ENCODE measurements around the gene ANKS1B.

The ANKS1B gene

DNA sequence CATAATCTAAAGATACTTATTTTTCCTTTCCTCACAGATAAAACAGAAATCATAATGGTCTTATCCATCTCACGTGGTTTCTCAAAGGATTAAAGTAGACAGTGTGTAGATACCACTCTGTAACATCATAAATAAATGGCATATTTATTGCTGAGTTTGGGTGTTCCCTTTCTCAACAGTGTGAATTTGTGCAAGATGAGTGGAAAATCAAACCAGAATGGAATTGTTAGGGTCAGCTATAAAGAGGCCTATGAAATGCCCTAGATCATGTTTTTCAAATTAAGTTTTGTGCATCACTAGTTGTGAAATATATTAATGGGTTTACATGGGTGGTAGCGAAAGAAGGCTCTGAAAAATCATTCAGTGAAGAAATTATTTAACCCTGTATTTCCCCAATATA is 553.5 kb downstream of the ANKS1B start:
- Histone ChIP-seq H3K4me3 (ENCODE audit: low read length in 2 of 2) (no peak overlapping the region), H3K27ac (ENCODE audit: low read length) (no peak overlapping the region), H3K27me3 (ENCODE audit: control insufficient read depth in 1 of 2, insufficient read depth in 2 of 2, low read length in 2 of 2) (no peaks in the 10 kb centered on the region), H3K9me3 (ENCODE audit: control insufficient read depth in 2 of 2, low read length in 2 of 2) (no peaks in the 10 kb centered on the region), H3K36me3 (ENCODE audit: control insufficient read depth in 2 of 2, insufficient read depth in 2 of 2, low read length in 2 of 2) (no peaks in the 10 kb centered on the region), H3K9ac (ENCODE audit: low read length in 2 of 2) (no peak overlapping the region), H3K4me1 (ENCODE audit: control insufficient read depth, insufficient read depth, low read length) (no peaks in the 10 kb centered on the region)

DNA sequence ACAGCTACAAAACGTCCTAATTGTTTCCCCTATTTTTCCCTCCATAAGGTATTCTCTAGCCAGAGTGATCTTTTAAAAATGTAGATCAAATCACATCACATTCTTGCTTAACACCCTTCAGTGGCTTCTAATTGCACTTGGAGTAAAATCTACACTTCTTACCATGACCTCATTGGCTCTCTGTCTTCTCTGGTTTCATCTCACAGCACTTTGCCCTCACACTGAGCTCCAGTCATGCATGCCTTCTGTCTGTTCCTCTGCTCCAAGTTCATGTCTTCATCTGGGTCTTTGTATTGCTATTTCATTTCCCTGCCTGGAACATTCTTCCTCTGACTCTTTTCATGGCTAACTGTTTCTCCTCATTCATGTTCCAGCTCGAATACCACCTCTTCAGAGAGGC is 557.6 kb downstream of the ANKS1B start:
- H3K4me1 ChIP-seq (ENCODE audit: control insufficient read depth, insufficient read depth, low read length) = no peaks in the 10 kb centered on the region
- no peak overlapping the region for H3K9ac ChIP-seq (ENCODE audit: low read length in 2 of 2)
- H3K9me3 ChIP-seq (ENCODE audit: control insufficient read depth in 2 of 2, low read length in 2 of 2) = no peaks in the 10 kb centered on the region
- no peak overlapping the region for H3K27ac ChIP-seq (ENCODE audit: low read length)
- H3K4me3 ChIP-seq (ENCODE audit: low read length in 2 of 2) = no peak overlapping the region
- H3K36me3 ChIP-seq (ENCODE audit: control insufficient read depth in 2 of 2, insufficient read depth in 2 of 2, low read length in 2 of 2) = no peaks in the 10 kb centered on the region
- no peaks in the 10 kb centered on the region for H3K27me3 ChIP-seq (ENCODE audit: control insufficient read depth in 1 of 2, insufficient read depth in 2 of 2, low read length in 2 of 2)

DNA sequence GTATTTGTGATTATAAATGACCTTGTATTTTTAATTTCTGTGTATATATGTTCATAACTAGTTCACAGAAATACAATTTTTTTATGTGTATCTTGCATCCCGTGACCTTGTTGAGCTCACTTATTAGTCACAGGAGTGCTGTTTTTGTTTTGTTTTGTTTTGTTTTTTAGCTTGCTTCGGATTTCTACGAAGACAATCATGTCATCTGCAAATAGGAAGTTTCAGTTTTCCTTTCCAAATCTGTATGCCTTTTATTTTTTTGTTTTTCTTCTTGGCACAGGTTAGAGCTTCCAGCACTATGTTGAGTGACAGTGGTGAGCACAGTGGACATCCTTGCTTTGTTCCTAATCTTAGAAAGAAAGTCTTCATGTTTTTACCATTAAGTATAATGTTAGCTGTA is 566.4 kb downstream of the ANKS1B start:
- no peaks in the 10 kb centered on the region for H3K36me3 ChIP-seq (ENCODE audit: control insufficient read depth in 2 of 2, insufficient read depth in 2 of 2, low read length in 2 of 2)
- no peaks in the 10 kb centered on the region for H3K27me3 ChIP-seq (ENCODE audit: control insufficient read depth in 1 of 2, insufficient read depth in 2 of 2, low read length in 2 of 2)
- no peak overlapping the region for H3K9ac ChIP-seq (ENCODE audit: low read length in 2 of 2)
- no peaks in the 10 kb centered on the region for H3K4me1 ChIP-seq (ENCODE audit: control insufficient read depth, insufficient read depth, low read length)
- H3K4me3 ChIP-seq (ENCODE audit: low read length in 2 of 2) = no peak overlapping the region
- peaks cover 0 to 3% of the 10 kb centered on the region in 2 donors for H3K9me3 ChIP-seq (ENCODE audit: control insufficient read depth in 2 of 2, low read length in 2 of 2)
- no peak overlapping the region for H3K27ac ChIP-seq (ENCODE audit: low read length)

DNA sequence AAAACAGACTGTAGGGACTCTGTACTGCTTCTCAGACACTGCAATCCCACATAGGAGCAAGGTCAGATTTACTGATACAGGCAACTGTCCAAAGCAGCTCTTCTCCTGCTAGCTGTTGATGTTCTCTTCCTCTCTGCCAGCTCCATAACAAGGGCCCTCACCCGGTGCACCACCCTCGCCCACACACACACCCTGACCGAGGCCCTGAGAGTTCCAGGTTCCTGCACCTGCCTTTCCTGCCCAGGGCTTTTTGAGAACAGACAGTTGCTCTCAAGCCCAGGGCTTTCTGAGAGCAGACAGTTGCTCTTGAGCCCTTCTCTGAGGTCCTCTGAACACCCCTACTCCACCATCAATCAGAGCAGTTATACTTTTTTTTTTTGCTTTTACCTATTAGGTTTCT is 571.0 kb downstream of the ANKS1B start:
- H3K4me3 ChIP-seq (ENCODE audit: low read length in 2 of 2) = no peak overlapping the region
- H3K27me3 ChIP-seq (ENCODE audit: control insufficient read depth in 1 of 2, insufficient read depth in 2 of 2, low read length in 2 of 2) = no peaks in the 10 kb centered on the region
- H3K27ac ChIP-seq (ENCODE audit: low read length) = no peak overlapping the region
- H3K4me1 ChIP-seq (ENCODE audit: control insufficient read depth, insufficient read depth, low read length) = no peaks in the 10 kb centered on the region
- H3K36me3 ChIP-seq (ENCODE audit: control insufficient read depth in 2 of 2, insufficient read depth in 2 of 2, low read length in 2 of 2) = no peaks in the 10 kb centered on the region
- H3K9ac ChIP-seq (ENCODE audit: low read length in 2 of 2) = no peak overlapping the region
- peaks cover 0 to 3% of the 10 kb centered on the region in 2 donors for H3K9me3 ChIP-seq (ENCODE audit: control insufficient read depth in 2 of 2, low read length in 2 of 2)

DNA sequence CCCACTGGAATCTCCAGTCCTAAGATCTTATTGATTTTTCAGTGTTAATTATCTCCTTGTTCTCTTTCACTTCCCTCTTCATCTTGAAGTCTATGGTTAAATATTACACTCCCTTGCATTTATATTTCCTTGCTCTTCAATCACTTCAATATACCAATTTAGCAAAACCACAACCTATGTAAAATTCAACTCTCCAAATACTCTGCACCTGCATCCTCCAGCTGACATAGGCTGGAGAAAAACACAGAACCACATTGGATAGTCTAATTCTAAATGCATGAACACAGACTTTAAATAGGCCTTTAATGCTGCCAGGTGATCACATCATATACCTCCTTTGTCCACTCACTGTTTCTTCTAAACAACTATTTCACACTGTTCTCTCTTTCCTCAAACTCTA is 591.0 kb downstream of the ANKS1B start:
- no peak overlapping the region for H3K9ac ChIP-seq (ENCODE audit: low read length in 2 of 2)
- H3K4me3 ChIP-seq (ENCODE audit: low read length in 2 of 2) = no peak overlapping the region
- no peaks in the 10 kb centered on the region for H3K36me3 ChIP-seq (ENCODE audit: control insufficient read depth in 2 of 2, insufficient read depth in 2 of 2, low read length in 2 of 2)
- no peaks in the 10 kb centered on the region for H3K27me3 ChIP-seq (ENCODE audit: control insufficient read depth in 1 of 2, insufficient read depth in 2 of 2, low read length in 2 of 2)
- no peaks in the 10 kb centered on the region for H3K4me1 ChIP-seq (ENCODE audit: control insufficient read depth, insufficient read depth, low read length)
- H3K27ac ChIP-seq (ENCODE audit: low read length) = no peak overlapping the region
- no peaks in the 10 kb centered on the region for H3K9me3 ChIP-seq (ENCODE audit: control insufficient read depth in 2 of 2, low read length in 2 of 2)

DNA sequence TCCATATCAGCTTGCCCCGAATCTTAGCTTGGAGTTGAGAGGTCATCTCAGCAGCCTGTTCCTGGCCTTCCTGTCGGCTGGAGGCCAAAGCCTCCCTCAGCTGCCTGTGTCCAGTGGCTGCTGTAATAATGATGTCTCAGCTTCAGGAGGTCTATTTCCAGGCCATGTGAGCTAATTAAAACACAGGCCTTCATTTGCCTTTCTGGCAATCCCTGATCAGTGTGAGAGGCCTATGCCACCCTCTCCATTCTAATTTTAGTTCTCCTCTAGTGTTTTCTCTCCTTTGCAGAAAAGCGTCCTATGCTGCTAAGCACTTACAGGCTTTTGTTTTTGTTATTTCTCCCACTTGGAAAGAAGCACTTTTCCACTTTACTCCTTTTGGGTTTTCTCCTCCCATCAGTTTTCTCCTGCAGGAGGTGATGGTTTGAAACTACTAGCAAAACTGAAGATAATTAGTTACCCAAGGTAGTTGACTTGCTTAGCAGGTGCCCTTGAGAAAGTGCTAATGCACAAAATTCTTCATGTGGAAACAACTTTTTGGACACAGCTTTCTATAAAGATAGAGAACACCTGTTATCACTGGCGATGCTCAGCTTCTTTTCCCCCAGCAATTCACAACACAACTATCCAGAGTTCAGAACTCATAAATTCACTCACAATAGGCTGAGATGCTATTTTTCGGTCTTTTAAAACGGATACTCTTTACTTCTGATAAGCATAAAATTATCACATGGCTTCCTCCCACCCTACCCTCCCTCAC is 592.5 kb downstream of the ANKS1B start:
- Histone ChIP-seq H3K27me3 (ENCODE audit: control insufficient read depth in 1 of 2, insufficient read depth in 2 of 2, low read length in 2 of 2) (no peaks in the 10 kb centered on the region), H3K4me1 (ENCODE audit: control insufficient read depth, insufficient read depth, low read length) (no peaks in the 10 kb centered on the region), H3K27ac (ENCODE audit: low read length) (no peak overlapping the region), H3K9me3 (ENCODE audit: control insufficient read depth in 2 of 2, low read length in 2 of 2) (no peaks in the 10 kb centered on the region), H3K4me3 (ENCODE audit: low read length in 2 of 2) (no peak overlapping the region), H3K36me3 (ENCODE audit: control insufficient read depth in 2 of 2, insufficient read depth in 2 of 2, low read length in 2 of 2) (no peaks in the 10 kb centered on the region), H3K9ac (ENCODE audit: low read length in 2 of 2) (no peak overlapping the region)

DNA sequence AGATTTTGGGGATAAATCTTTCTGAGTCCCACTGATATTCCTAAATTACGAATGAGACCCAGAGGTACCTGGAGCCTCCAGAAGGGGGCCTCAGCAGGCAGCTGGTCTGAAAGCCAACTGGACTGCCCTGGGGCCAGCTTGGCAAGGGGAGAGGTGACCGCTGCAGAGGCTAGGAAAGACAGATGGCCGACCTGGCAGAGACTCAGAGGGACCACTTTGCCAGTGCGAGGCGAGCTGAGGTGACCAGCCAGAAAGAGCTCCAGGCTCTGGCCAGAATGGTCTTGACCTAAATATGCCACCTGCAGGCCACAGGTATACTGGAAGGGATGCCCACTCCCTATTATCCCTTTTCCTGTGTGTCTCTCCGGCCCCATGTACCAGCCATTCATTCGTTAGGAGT is 594.0 kb downstream of the ANKS1B start:
- Histone ChIP-seq H3K9ac (ENCODE audit: low read length in 2 of 2) (no peak overlapping the region), H3K9me3 (ENCODE audit: control insufficient read depth in 2 of 2, low read length in 2 of 2) (no peaks in the 10 kb centered on the region), H3K4me3 (ENCODE audit: low read length in 2 of 2) (no peak overlapping the region), H3K27me3 (ENCODE audit: control insufficient read depth in 1 of 2, insufficient read depth in 2 of 2, low read length in 2 of 2) (no peaks in the 10 kb centered on the region), H3K27ac (ENCODE audit: low read length) (no peak overlapping the region), H3K36me3 (ENCODE audit: control insufficient read depth in 2 of 2, insufficient read depth in 2 of 2, low read length in 2 of 2) (no peaks in the 10 kb centered on the region), H3K4me1 (ENCODE audit: control insufficient read depth, insufficient read depth, low read length) (no peaks in the 10 kb centered on the region)

DNA sequence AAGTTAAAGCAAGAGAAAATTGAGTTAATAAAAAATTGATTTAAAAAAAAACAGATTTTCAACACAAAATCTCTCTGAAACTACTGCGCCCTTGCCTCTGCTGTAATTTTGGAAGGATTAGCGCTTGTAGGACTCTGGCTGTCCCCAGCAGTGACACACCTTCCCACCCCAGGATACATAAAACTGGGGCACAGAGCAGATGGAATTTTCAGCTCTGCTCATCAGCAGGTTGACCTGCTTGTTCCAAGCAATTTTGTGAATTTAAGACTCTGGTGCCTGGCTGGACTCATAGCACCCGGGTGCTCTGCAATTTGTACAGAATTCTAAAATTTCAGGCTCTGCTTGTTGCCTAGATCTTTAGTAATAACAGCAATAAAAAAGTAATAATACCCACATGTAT is 595.0 kb downstream of the ANKS1B start:
- H3K4me3 ChIP-seq (ENCODE audit: low read length in 2 of 2) = no peak overlapping the region
- no peaks in the 10 kb centered on the region for H3K9me3 ChIP-seq (ENCODE audit: control insufficient read depth in 2 of 2, low read length in 2 of 2)
- no peaks in the 10 kb centered on the region for H3K27me3 ChIP-seq (ENCODE audit: control insufficient read depth in 1 of 2, insufficient read depth in 2 of 2, low read length in 2 of 2)
- no peaks in the 10 kb centered on the region for H3K4me1 ChIP-seq (ENCODE audit: control insufficient read depth, insufficient read depth, low read length)
- H3K27ac ChIP-seq (ENCODE audit: low read length) = no peak overlapping the region
- no peaks in the 10 kb centered on the region for H3K36me3 ChIP-seq (ENCODE audit: control insufficient read depth in 2 of 2, insufficient read depth in 2 of 2, low read length in 2 of 2)
- no peak overlapping the region for H3K9ac ChIP-seq (ENCODE audit: low read length in 2 of 2)

DNA sequence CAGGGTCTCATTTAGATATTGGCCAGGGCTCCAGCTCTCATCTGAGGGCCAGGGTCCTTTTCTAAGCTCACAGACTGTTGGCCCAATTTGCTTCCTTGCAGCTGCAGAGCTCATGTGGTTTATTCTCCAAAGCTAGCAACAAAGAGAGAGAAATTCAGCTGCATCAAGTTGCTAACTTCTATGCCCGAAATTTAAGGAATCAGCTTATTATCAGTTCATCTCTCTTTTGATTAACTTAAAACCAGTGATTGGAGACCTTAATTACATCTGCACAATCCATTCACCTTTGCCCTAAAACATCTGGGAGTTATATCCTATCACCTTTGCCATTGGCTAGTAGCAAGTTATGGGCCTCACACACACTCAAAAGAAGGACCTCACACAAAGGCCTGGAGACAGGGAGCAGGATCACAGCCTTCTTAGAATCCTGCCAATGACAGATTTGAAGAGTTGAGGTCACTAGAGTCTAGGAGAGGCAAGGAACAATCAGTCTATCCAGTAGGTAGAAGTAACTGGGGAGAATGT is 596.0 kb downstream of the ANKS1B start:
- no peak overlapping the region for H3K4me3 ChIP-seq (ENCODE audit: low read length in 2 of 2)
- no peak overlapping the region for H3K9ac ChIP-seq (ENCODE audit: low read length in 2 of 2)
- H3K27ac ChIP-seq (ENCODE audit: low read length) = no peak overlapping the region
- H3K4me1 ChIP-seq (ENCODE audit: control insufficient read depth, insufficient read depth, low read length) = no peaks in the 10 kb centered on the region
- H3K27me3 ChIP-seq (ENCODE audit: control insufficient read depth in 1 of 2, insufficient read depth in 2 of 2, low read length in 2 of 2) = no peaks in the 10 kb centered on the region
- no peaks in the 10 kb centered on the region for H3K36me3 ChIP-seq (ENCODE audit: control insufficient read depth in 2 of 2, insufficient read depth in 2 of 2, low read length in 2 of 2)
- H3K9me3 ChIP-seq (ENCODE audit: control insufficient read depth in 2 of 2, low read length in 2 of 2) = no peaks in the 10 kb centered on the region

DNA sequence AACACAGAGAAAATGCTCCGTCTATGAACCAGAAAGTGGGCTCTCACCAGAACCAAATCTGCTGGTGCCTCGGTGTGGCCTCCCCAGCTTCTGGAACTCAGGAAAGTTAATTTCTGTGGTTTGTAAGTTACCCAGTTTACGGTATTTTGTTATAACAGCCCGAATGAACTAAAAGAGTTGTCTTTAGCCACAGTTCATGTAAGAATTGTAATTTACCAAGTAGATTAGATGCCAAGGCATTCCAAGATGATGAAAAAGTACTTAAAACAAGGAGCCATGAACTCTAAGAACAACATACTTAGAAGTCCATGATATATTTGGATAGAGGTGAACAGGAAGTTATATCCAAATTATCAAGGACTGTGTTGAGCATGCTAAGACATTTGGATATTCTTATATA is 597.1 kb downstream of the ANKS1B start:
- no peaks in the 10 kb centered on the region for H3K4me1 ChIP-seq (ENCODE audit: control insufficient read depth, insufficient read depth, low read length)
- no peak overlapping the region for H3K27ac ChIP-seq (ENCODE audit: low read length)
- no peaks in the 10 kb centered on the region for H3K9me3 ChIP-seq (ENCODE audit: control insufficient read depth in 2 of 2, low read length in 2 of 2)
- H3K4me3 ChIP-seq (ENCODE audit: low read length in 2 of 2) = no peak overlapping the region
- no peaks in the 10 kb centered on the region for H3K27me3 ChIP-seq (ENCODE audit: control insufficient read depth in 1 of 2, insufficient read depth in 2 of 2, low read length in 2 of 2)
- no peak overlapping the region for H3K9ac ChIP-seq (ENCODE audit: low read length in 2 of 2)
- no peaks in the 10 kb centered on the region for H3K36me3 ChIP-seq (ENCODE audit: control insufficient read depth in 2 of 2, insufficient read depth in 2 of 2, low read length in 2 of 2)

DNA sequence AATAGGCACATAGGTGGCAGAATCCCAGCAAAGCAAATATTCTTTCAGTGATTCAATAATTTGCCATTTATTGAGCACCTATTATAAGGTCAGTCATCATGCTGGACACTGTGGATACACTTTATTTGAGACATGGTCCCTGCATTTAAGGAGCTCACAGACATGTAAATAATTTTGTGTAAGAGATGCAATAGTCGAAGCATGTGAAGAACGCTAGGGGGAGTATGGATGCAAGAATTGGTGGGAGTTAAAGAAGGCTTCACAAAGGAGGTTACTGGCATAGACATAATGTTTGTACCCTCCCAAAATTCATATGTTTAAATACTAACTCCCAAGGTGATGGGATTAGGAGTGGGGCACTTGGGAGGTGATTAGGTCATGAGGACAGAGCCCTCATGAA is 597.8 kb downstream of the ANKS1B start:
- Histone ChIP-seq H3K9me3 (ENCODE audit: control insufficient read depth in 2 of 2, low read length in 2 of 2) (no peaks in the 10 kb centered on the region), H3K27me3 (ENCODE audit: control insufficient read depth in 1 of 2, insufficient read depth in 2 of 2, low read length in 2 of 2) (no peaks in the 10 kb centered on the region), H3K27ac (ENCODE audit: low read length) (no peak overlapping the region), H3K9ac (ENCODE audit: low read length in 2 of 2) (no peak overlapping the region), H3K4me3 (ENCODE audit: low read length in 2 of 2) (no peak overlapping the region), H3K4me1 (ENCODE audit: control insufficient read depth, insufficient read depth, low read length) (no peaks in the 10 kb centered on the region), H3K36me3 (ENCODE audit: control insufficient read depth in 2 of 2, insufficient read depth in 2 of 2, low read length in 2 of 2) (no peaks in the 10 kb centered on the region)

Measured in stomach smooth muscle (tissue), 2 donors.